Natural killer cell (primary cell): Measurements from ENCODE around the gene KLHDC7B. TPM values are rescaled to one million over a fixed set of nuclear protein-coding genes. Genes with fewer than 3 reads are reported as not detected.

Source experiments
- ATAC-seq, 3 donors: fragments of 150-1000 bp in 2 of 3; fragments of 200-7000 bp in 1 of 3; cut with Tn5 transposase; 1 replicate in 1 of 3; 2 replicates in 2 of 3; pipeline ENCODE4 v1.10.0; 2021; ENCODE audit warnings: mild to moderate bottlenecking in 2 of 3, moderate library complexity in 2 of 3
- DNase-seq, 2 donors: peaks; one replicate each; pipeline versions ENCODE4 v3.0.0 to v3.0.0-alpha.2; 2013 to 2021; ENCODE audit warnings: mixed read lengths in 1 of 2
- H3K27ac ChIP-seq: one replicate; pipeline ENCODE4 v1.5.1; 2013; ENCODE audit warnings: mild to moderate bottlenecking, low read length
- H3K27me3 ChIP-seq: one replicate; pipeline ENCODE4 v1.6.1; 2013; ENCODE audit warnings: low read length; ENCODE audit not compliant: control insufficient read depth, insufficient read depth
- H3K36me3 ChIP-seq: one replicate; pipeline ENCODE4 v1.6.1; 2013; ENCODE audit warnings: low read length; ENCODE audit not compliant: control insufficient read depth, insufficient read depth
- H3K4me1 ChIP-seq: one replicate; pipeline ENCODE4 v1.6.1; 2013; ENCODE audit warnings: low read length; ENCODE audit not compliant: control insufficient read depth, insufficient read depth
- H3K4me3 ChIP-seq: one replicate; pipeline ENCODE4 v1.5.1; 2013; ENCODE audit warnings: low read length
- H3K9me3 ChIP-seq: one replicate; pipeline ENCODE4 v1.6.1; 2013; ENCODE audit warnings: low read length; ENCODE audit not compliant: control insufficient read depth, insufficient read depth
- H3K27ac Mint-ChIP-seq, 2 donors: one replicate each; pipeline ENCODE4 v1.8.0; 2022; ENCODE audit warnings: mild to moderate bottlenecking in 2 of 2, mixed read lengths in 2 of 2, moderate library complexity in 1 of 2
- H3K27me3 Mint-ChIP-seq, 2 donors: one replicate each; pipeline ENCODE4 v1.8.0; 2022; ENCODE audit warnings: low read depth in 2 of 2, mixed read lengths in 2 of 2
- H3K36me3 Mint-ChIP-seq: one replicate; pipeline ENCODE4 v1.8.0; 2022; ENCODE audit warnings: mixed read lengths
- H3K4me1 Mint-ChIP-seq, 2 donors: one replicate each; pipeline ENCODE4 v1.8.0; 2022; ENCODE audit warnings: mixed read lengths in 2 of 2
- H3K4me3 Mint-ChIP-seq: one replicate; pipeline ENCODE4 v1.8.0; 2022; ENCODE audit warnings: mild to moderate bottlenecking, moderate library complexity, mixed read lengths
- H3K9me3 Mint-ChIP-seq, 2 donors: one replicate each; pipeline ENCODE4 v1.8.0; 2022; ENCODE audit warnings: mixed read lengths in 2 of 2
- CTCF ChIP-seq: fragments of 200-600 bp; IDR thresholded peaks from one replicate; pipeline ENCODE4 v1.8.0; 2022; ENCODE audit warnings: antibody characterized with exemption
- WGBS: methylation state at CpG from one replicate; pipeline ENCODE4 v1.1.7; 2013; ENCODE audit warnings: missing lambda C conversion rate; ENCODE audit not compliant: insufficient coverage; 5-methylcytosine and 5-hydroxymethylcytosine counted together
- intact Hi-C: fragments of 100-400 bp; cut with micrococcal nuclease; formaldehyde crosslinking; loops from one replicate; pipeline ENCODE4 v1.14.2; 2022
- total RNA-seq, 4 donors: library from RNA; stranded (reverse); fragments of 120-200 nt in 1 of 4; gene quantifications; one replicate each; pipeline versions ENCODE4 v1.2.3 to v1.2.4, GENCODE V29; 2013 to 2022

The KLHDC7B gene
- total RNA-seq, 3 donors from 2014 or later (not counting 1 experiment from before 2014, with no cell fraction given), result 2.4 to 6.9 (median 5.3) TPM

GRCh38 chr22:50516068-50516467 is 29.6 kb upstream of the KLHDC7B start:
- ATAC-seq, result no peak
- no peaks in the 10 kb centered on the region for H3K27me3 ChIP-seq
- Mint-ChIP-seq H3K4me1 (peaks cover 15 to 19% of the 10 kb centered on the region in 2 donors), H3K36me3 (no peaks in the 10 kb centered on the region), H3K27me3 (no peaks in the 10 kb centered on the region), H3K9me3 (no peaks in the 10 kb centered on the region), H3K27ac (no peak overlapping the region), H3K4me3 (no peak overlapping the region)
- intact Hi-C loops, result no loop called here
- H3K9me3 ChIP-seq, result no peaks in the 10 kb centered on the region
- no peak overlapping the region for H3K4me3 ChIP-seq
- no peak overlapping the region for H3K27ac ChIP-seq
- WGBS, result 95% methylated on average over 8 of the region's 8 CpGs
- DNase-seq, result no peak
- no peak for TF ChIP-seq CTCF
- no peaks in the 10 kb centered on the region for H3K4me1 ChIP-seq
- peaks cover 31% of the 10 kb centered on the region for H3K36me3 ChIP-seq

GRCh38 chr22:50516891-50517290 is 28.8 kb upstream of the KLHDC7B start:
- WGBS, result 91% methylated on average over 16 of the region's 16 CpGs
- Mint-ChIP-seq H3K4me3 (no peak overlapping the region), H3K27ac (no peak overlapping the region), H3K36me3 (no peaks in the 10 kb centered on the region), H3K27me3 (no peaks in the 10 kb centered on the region), H3K4me1 (peaks cover 15 to 19% of the 10 kb centered on the region in 2 donors), H3K9me3 (no peaks in the 10 kb centered on the region)
- peaks cover 36% of the 10 kb centered on the region for H3K36me3 ChIP-seq
- no peak overlapping the region for H3K27ac ChIP-seq
- H3K4me3 ChIP-seq, result no peak overlapping the region
- ATAC-seq (no peak), DNase-seq (no peak)
- no peak for TF ChIP-seq CTCF
- H3K4me1 ChIP-seq, result no peaks in the 10 kb centered on the region
- no peaks in the 10 kb centered on the region for H3K9me3 ChIP-seq
- H3K27me3 ChIP-seq, result no peaks in the 10 kb centered on the region
- intact Hi-C loops, result no loop called here

- Histone ChIP-seq H3K9me3 (no peaks in the 10 kb centered on the region), H3K27me3 (no peaks in the 10 kb centered on the region), H3K36me3 (peaks cover 44% of the 10 kb centered on the region), H3K4me1 (no peaks in the 10 kb centered on the region), H3K4me3 (no peak overlapping the region), H3K27ac (no peak overlapping the region)
- Mint-ChIP-seq H3K27ac (no peak overlapping the region), H3K9me3 (no peaks in the 10 kb centered on the region), H3K4me1 (peaks cover 13 to 15% of the 10 kb centered on the region in 2 donors), H3K36me3 (no peaks in the 10 kb centered on the region), H3K4me3 (no peak overlapping the region), H3K27me3 (no peaks in the 10 kb centered on the region)
- 96% methylated on average over 20 of the region's 20 CpGs for WGBS
- DNase-seq (no peak), ATAC-seq (no peak)
- intact Hi-C loops, result no loop called here
- no peak for TF ChIP-seq CTCF
Observed at GRCh38 chr22:50517495-50518260, 28.0 kb upstream of the KLHDC7B start.

GRCh38 chr22:50518606-50519005 is 27.1 kb upstream of the KLHDC7B start:
- no peaks in the 10 kb centered on the region for H3K9me3 Mint-ChIP-seq
- peaks cover 53% of the 10 kb centered on the region for H3K36me3 ChIP-seq
- H3K27ac Mint-ChIP-seq, result no peak overlapping the region
- no peaks in the 10 kb centered on the region for H3K27me3 ChIP-seq
- TF ChIP-seq CTCF, result no peak
- H3K4me3 Mint-ChIP-seq, result no peak overlapping the region
- no peaks in the 10 kb centered on the region for H3K9me3 ChIP-seq
- H3K4me3 ChIP-seq, result no peak overlapping the region
- H3K4me1 ChIP-seq, result no peaks in the 10 kb centered on the region
- intact Hi-C loops, result no loop called here
- WGBS, result 96% methylated on average over 7 of the region's 7 CpGs
- ATAC-seq (no peak), DNase-seq (no peak)
- H3K36me3 Mint-ChIP-seq, result no peaks in the 10 kb centered on the region
- no peak overlapping the region for H3K27ac ChIP-seq
- no peaks in the 10 kb centered on the region for H3K27me3 Mint-ChIP-seq
- peaks cover 13 to 15% of the 10 kb centered on the region in 2 donors for H3K4me1 Mint-ChIP-seq
